Left kidney (tissue), 2 donors: ENCODE measurements around the gene NAA20. TPM values are rescaled to one million over a fixed set of nuclear protein-coding genes. Genes with fewer than 3 reads are reported as not detected.

Experiments
- DNase-seq: peaks from one replicate; pipeline ENCODE4 v3.0.0-alpha.2; 2013
- polyA plus RNA-seq: library from polyadenylated mRNA; unstranded; fragments of 120-200 nt; gene quantifications from one replicate; pipeline ENCODE4 v1.2.1, GENCODE V29; 2013; ENCODE audit not compliant: insufficient read length

The NAA20 gene
- polyA plus RNA-seq, 1 donor, result 97.1 TPM

DNA sequence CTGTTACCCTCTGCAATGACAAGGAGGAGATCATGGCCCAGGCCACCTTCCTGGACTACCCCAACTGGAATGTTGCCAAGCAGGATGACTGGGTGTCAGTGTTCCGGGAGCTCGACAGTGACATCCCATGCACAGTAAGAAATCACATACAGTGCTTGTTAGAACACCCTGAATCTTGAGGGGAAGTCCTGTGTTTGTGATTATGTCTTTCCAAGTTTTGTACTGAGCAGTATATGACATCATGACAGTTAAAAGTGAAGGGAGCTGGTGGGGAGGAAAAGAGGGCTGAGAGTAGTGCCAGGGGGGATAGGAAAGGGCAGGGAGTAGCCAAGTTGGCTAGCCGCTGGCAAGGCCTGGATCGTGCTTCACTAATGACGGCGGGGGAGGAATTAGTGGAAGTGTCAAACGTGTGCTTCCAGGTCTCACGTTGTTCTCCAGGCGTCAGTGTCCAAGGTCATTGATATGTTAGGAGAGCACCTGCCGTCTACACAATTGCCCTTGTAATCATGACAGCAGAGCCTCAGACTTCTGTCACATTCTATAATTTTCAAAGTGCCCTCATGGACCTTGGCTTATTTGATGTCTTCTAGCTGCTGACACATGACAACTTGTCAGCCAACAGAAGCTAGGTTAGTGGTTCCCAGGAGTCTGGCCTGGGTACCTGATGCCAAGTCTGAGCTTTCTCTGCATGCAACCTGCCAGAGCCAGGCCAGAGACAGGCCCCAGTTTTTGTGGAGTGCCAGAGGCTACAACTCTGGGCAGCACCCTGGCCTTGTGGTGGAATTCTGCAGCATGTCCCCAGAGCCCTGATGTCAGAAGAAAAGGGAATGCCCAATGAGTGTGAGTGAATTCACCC, 53.9 kb downstream of the NAA20 start:
- DNase-seq, result no peak

DNA sequence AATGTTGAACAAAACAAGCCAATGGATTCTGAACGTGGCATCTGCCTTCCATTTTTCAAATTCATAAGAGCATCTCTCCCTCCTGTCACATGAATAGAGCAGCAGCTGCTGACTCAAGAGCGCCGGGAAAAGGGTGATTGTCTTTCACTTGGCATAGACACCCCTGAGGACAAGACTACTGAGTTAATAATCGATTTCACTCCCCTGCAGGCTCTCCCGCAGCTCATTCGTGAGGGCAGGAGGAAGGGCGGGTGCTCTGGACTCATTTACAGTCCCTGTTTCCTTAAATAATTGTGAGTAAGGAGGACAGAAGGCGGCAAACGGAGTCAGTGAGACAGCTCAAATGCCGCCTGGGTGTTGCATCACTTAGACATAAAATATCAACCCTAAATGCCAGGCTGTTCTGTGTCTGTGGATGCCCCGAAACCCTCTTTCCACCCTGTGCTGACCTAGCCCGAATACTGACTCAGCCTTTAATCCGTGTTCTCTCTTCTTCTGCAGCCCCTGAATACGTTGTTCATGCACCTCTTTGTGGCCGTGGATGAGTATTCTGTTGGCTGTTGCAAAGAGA, 56.7 kb downstream of the NAA20 start:
- DNase-seq, result no peak

DNA sequence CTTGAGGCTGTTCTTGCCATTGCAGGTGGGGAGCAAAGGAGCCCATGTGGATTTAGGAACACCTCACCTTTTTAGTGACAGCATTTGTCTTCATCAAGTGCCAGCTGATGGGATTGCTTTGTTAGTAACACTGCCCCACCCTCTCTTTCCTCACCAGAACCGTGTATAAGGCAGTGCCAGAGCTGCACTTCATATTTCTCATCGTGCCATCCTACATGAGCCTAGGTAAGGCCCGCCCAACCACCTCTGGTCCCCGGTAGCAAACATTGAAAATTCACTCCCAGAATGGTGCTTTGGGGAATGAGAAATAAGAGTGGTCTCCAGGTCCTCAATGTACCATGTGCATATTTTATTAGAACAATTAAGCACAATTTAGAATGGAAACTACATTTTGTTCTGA, 57.9 kb downstream of the NAA20 start:
- DNase-seq, result no peak

DNA sequence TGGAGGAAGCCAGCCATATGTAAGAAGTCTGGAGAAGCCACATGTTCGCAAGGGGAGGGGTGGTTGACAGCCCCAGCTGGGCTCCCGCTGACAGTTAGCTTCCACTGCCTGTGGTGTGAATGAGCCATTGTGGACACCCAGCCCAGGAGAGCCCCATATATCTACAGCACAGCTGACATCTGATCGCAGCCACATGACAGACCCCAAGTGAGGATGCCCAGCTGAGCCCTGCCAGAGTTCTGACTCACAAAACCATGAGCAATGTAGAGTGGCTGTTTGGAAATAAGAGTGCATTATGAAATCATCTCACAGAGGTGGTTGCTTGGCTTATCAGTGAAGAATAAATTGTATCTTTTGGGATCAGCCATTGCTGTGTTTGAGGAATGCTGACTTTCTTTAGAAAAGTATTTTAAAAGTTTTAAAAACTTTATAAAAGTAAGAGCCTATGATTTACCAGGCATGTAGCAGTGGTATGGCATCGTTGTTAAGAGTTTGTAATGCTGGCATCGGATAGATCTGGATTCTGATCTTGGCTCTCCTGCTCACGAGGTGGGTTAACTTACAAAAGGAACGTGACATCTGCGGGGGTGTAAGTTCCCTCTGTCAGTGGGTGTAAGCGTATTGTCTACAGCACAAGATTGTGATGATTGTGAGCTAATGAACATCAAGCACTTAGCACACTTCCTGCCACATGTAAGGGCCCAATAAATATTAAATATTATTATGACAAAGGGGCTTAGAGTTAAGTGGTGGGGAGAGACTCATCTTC, 59.3 kb downstream of the NAA20 start:
- DNase-seq, result no peak

DNA sequence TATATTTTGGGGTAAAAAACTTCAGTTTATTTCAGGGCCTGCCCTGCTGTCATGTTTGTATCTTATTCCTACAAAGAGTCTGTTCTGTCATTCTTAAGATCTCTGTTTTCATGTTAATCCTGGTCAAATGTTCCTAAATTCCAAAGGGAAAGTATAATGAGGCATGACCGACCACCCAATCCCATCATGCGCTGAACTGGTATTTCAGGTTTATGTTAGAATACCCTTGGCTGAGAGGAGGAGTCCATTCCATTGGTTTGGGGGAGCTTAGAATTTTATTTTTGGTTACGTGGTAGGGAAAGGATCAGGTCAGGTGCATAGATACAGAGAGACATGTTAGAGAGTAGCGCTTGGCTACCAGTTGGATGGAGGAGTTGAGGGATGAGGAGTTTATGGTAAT, 60.9 kb downstream of the NAA20 start:
- DNase-seq, result peak; percentile 33

DNA sequence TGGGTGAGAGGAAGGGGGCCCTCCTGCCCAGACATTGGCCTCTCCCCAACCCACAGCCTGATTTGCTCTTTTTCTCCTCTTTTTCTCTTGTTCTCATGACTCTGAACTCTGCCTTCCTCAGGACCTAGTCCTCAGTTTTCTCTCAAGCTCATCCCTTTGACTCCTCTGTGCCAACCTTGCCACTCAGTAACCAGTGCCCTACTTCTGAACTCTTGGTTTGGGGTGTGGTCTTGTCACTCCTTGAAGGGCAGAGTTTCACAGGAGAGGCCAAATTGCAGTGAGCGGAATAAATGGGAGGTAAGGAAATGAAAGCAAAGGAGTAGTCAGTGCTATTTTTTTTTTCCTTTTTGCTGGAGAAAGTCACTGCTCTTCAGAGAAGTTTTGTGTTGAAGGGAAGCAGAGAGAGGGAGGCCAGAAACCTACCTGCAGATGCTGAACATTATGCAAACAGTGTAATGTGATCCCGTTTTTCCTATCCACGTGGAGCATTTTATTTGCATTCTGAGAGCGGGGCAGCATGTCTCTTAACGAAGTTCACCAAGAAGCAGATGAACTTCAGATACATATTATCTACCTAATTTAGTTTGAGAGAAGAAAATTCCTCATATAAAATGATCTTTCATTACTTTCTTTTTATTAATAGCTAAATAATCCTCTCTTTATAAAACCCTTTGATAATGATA, 62.1 kb downstream of the NAA20 start:
- no peak for DNase-seq

Other genes with a start within 250 kb of the NAA20 start
- gene CRNKL1, start 35.1 kb downstream of the NAA20 start, polyA plus RNA-seq, result 44.6 TPM
- gene CFAP61, start 35.2 kb downstream of the NAA20 start, polyA plus RNA-seq, result 2.8 TPM